ENCODE data around the gene PDLIM5.
"Not testable (repeated sequence)": the region's sequence is repeated elsewhere in the genome, so short reads cannot be mapped to it uniquely, and the experiment has no call there.

The PDLIM5 gene, protein sequence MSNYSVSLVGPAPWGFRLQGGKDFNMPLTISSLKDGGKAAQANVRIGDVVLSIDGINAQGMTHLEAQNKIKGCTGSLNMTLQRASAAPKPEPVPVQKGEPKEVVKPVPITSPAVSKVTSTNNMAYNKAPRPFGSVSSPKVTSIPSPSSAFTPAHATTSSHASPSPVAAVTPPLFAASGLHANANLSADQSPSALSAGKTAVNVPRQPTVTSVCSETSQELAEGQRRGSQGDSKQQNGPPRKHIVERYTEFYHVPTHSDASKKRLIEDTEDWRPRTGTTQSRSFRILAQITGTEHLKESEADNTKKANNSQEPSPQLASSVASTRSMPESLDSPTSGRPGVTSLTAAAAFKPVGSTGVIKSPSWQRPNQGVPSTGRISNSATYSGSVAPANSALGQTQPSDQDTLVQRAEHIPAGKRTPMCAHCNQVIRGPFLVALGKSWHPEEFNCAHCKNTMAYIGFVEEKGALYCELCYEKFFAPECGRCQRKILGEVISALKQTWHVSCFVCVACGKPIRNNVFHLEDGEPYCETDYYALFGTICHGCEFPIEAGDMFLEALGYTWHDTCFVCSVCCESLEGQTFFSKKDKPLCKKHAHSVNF

DNA sequence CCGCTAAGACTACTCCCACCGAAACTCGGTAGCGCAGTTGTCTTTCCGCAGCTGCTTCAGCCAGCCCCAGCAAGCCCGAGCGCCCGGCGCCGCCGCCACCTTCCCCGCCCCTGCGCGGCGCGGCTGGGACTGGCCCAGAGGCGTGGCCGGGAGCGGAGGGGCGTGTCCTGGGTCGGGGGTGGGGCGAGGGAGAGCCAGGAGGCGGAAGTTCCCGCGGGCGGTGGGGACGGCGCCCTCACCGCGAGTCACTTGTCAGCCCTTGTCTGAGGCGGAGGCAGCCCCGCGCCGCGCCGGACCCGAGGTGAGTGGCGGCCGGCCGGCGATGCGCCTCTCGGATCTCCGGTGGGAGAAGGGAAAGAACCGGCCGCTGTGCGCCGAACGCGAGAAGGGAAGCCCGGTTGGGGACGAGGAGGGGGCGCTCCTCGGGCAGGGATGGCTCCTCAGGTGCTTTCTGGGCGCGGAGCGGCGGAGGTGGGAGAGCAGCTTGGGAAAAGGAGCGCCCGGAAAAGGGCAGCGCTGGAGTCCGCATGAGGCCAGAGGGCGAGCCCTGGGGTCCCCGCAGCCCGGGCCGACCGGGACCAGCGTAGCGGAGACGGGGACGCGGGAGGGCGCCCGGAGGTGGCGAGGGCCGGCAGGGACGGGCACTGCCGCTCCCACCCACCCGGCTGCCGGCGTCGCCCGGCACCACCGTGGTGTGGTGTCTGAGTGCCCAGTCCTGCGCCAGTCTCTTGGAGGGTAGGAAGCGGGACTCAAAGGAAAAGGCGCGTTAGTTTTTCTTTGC lies at the start of gene PDLIM5:
Gene PDLIM5, plus strand, starts transcription at position 248 of the 781 bp plus-strand sequence. CDS start 3,347 bp downstream, outside the sequence.
- DNase-seq: peak; percentile 82 to 87 (median 84)

DNA sequence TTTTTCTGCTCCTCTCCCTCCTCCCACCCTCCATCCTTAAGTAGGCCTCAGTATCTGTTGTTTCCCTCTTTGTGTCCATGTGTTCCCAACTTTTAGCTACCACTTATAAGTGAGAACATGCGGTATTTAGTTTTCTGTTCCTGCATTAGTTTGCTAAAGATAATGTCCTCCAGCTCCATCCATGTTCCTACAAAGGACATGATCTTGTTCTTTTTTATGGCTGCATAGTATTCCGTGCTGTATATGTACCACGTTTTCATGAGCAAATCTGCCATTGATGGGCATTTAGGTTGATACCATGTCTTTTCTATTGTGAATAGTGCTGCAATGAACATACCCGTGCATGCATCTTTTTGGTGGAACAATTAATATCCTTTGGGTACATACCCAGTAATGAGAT lies 49.3 kb upstream of the PDLIM5 start:
- DNase-seq: not testable (repeated sequence)

DNA sequence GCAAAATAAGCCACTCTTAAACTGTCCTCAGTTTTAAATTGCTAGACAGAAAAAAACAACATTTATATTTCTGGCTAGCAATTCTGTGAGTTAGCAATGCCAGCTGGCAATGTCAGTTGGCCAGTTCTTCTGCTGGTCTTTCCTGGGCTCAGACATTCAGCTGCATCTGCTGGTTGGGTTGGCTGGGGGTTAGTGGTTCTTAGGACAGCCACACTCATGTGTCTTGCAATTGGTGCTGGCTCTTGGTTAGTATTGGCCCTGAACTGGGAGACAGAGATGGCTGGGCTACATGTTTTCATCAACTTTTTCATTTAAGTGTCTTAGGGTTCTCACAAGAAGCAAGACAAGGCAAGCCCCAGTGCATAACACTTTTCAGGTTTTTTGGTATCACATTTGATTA lies 48.0 kb upstream of the PDLIM5 start:
- no peak for DNase-seq

DNA sequence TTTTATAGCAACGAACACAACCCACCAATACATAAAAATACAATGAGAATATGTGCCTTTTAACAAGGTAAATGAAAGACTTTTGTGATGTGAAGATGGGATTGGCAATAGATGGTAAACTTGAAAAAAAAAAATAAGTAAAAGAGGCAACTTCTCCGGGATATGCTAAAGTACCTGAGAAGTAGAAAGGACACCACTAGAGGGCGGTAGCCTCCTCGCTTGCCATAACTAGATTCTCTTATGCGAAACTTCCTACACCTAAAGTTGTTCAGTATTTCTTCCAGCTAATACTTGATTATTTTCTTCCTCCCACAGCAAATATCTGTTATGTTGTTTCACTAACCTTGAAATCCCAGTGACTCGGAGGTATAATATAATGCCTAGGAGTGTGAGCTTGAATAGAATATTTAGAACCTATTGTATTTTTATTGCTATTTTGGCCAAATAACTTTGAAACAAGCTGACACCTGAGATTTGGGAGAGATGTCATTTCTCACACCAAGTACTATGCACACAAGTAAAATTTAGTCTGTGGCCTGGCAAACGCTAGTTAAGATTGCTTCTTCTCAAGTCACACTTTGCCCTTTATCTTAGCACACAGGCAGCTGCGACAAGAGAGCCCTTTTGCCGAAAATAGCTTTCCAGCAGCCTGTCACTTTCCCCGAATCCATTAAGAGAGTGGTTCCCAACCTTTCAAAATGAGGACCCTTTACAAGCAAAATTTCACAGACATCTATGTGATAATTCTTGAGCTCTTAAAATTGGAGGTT lies 44.9 kb upstream of the PDLIM5 start:
- DNase-seq: peak in 3 of 4 experiments; percentile 3 to 11 (median 6)

DNA sequence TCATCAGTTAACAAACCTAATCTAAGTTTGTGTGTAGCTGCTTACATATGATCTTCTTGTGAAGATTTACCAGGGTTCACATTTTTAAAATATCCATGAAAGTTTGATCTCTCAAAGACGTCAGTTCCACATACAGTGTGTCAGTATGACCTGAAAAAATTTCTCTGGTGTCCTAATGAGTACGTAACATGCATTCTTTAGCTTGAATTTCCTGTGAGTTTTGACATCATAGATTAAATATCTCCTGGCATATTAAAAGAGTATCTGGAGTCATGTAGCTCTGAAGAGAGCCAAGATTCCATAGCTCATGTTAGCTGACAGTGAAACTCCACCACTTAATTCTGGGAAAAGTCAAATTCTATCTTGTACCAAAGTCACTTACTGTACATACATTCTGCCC lies 43.9 kb upstream of the PDLIM5 start:
- DNase-seq: no peak

DNA sequence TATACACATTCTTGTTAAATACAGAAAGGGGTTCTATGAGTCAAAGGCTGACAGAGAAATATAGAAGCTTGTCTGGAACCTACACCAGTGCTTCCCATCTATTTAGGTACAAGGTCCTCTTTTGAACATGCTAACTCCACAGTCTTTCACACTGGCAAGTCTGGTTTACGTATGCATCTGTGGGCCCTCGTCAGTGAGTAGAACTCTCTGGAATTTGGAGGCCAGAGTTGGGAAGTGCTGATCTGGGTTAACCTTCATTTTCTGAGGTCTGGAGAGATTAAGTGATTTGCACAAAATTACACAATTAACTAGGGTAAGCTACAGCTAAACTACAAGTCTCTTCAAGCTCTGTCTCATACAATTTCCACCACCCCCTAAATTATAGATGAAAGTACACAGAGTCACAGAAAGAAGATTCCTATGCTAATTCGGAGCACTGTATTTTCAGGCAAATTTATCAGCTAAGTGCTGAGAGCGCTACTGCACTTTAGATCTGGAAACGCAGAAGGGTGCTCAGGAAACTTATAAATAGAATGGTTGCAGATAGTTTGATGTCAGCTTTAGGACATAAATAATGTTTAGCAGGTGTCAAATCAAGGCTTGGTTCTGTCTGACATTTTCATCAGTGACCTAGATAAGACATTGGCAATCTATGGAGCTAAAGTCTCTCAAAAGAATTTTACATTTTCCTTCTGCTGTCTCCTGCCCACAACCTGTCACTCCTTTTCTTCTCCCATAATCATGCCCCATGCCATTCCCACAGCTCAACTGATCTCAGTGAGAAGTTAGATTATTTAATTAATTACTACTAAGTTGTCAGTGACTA lies 43.0 kb upstream of the PDLIM5 start:
- DNase-seq: no peak

DNA sequence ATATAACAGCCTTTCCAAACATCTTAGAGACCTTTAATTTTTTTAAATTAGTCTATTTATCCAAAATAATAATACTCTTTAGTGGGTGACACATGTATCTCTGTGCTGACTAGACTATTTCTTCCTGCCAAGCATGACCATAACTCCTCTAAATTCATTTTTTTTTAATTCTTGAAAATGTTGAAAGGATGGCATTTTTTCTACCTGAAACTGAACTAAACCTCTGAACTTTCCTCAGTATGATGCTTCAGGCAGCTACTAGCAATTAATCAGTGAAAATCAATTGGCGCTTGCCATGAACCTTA lies 42.4 kb upstream of the PDLIM5 start:
- DNase-seq: no peak

DNA sequence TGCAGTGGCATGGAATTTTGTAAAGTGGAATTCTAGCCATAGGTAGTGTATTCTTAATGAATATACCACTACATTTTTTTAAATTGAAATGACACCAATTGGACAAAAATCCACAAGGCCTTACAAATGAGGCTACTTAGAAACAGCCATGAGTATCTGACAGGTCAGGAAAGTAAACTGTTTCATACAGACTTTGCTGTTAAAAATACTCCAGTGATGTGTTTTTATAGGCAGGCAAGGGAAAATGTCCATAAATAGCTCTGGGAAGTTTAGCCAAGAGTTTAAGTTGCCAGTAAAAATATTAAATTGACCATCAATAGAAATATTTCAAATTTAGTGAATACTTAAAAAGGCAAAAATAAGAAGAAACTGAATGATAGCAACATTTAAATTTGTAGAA lies 41.8 kb upstream of the PDLIM5 start:
- no peak for DNase-seq

DNA sequence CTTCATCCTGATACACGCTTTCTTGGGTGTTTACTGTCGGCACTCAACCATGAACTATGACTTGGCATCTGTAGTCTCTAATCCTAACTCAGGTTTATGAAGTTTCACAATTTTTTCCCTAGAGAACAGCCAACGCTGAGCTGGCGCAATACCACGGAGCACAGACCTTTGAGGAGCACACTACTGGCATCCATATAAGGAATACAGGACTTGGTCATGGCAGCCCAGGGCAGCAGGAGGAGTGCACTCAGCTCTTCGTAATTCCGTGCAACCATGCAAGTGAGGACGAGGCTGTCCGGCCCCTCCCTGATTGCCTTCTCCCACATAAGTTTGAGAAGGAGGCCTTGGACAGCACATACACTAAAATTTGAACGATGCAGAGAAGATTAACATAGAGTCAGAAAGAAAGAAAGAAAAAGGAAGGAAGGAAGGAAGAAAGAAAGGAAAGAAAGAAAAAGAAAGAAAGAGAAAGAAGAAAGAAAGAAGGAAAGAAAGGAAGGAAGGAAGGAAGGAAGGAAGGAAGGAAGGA lies 41.0 kb upstream of the PDLIM5 start:
- no peak for DNase-seq

DNA sequence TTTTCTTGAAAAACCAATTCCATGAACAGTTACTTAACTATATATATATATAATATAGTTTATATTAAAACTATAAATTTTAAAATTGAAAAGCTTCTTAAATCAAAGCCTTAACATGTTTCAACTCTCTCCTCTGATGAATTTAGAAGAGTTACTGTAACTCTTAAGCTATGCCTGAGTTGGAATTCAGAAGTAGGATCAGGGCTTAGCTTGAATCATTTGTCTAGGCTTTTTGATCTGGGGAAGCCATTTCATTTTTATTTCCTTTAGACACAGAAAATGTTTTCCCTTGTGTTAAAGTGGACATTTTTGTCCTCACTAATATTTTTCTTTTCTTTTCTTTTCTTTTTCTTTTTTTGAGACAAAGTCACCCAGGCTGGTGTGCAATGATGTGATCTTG lies 40.4 kb upstream of the PDLIM5 start:
- DNase-seq: no peak

DNA sequence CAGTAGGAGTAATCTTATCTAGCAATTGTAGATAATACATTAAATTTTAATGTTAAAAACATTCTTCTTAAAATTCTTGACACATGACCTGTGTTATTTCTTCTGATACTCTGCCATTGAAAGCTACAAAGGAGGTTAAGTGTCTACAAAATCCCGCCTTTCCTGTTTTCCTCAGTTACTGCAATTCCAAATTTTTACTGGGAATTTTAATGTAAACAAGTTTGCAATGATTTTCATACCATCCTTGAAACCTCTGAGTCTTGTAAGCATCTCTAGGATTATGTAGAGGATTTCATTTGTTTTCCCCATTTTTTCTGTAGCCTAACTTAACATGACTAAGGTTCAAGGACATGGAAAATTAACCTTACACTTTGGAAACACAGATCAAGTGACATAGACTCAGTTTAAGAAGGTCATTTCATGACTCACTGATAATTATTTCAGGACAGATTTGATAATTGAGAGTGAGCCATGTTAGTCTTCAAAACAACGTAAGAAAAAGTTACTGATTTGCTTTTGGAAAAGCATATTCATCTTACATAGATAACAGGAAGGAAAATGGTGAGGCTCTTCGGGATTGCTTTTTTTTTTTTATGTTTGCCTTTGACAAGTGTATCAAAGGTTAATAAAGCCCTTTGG lies 39.6 kb upstream of the PDLIM5 start:
- DNase-seq: no peak

DNA sequence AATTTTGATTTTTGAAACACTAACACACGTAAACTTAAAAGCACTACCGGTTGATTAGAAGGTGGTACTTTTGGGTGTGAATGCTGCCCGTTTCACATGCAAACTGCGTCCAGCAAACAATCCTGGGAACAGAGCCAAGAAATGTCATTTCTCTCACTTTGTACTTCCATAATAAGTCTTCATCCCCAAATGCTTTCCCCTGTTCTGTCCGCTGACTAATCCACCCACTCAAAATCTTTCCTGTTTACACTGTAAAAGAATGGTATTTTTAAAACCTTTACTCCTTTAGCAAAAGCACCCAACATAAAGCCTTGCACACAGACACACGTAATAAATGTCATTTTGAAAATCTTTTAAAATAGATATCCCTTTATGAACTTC lies 39.1 kb upstream of the PDLIM5 start:
- no peak for DNase-seq

DNA sequence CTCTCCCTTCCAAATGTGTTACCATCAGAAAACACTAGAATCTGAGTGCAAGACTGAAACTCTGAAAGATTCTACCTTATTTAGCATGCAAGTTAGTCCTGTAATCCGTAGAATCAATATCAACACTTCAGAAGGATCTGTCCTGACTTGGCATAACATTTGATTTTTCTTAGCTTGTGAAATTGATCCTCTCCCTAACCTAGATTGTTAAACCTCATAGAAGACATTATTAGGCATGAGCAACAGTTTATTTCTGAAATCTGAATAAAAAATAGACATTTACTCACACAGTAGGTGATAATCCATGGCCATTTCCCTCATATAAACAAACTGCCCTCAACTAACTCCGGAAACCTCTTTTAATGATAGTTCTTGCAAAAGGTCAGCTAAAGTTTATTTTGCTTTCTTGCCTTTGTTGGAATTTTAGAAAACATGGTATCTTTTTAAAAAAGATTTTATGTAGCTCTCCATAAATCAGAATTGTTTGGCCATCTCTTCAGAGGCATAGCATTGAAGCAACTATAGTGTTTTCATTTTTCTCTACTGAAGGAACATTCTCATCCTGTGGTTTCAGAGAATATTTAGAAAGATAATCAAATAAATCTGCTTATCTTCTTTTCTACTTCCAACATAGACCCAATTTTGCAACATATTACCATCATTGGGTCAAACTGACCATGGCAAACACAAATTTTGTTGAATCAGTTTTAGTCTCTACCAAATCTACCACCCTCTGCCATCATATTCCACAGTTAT lies 38.5 kb upstream of the PDLIM5 start:
- no peak for DNase-seq

DNA sequence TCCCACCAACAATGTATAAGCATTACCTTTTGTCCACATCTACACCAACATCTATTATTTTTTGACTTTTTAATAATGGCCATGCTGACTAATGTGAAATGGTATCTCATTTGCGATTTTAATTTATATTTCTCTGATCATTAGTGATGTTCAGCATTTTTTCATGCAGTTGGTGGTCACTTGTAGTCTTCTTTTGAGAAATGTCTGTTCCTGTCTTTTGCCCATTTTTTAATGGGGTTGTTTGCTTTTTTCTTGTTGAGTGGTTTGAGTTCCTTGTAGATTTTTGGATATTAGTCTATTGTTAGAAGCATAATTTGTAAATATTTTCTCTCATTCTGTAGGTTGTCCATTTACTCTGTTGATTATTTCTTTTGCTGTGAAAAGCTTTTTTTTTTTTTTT lies 36.8 kb upstream of the PDLIM5 start:
- no peak for DNase-seq

DNA sequence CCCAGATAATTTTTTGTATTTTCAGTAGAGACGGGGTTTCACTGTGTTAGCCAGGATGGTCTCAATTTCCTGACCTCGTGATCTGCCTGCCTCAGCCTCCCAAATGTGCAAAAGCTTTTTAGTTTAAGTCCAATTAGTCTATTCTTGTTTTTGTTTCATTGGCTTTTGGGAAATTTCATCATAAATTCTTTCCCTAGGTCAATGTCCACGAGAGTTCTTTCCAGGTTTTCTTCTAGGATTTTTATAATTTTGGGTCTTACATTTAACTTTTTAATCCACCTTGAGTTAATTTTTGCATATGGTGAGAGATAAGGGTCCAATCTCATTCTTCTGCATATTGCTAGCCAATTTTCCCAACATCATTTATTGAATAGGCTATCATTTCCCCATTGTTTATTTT lies 36.3 kb upstream of the PDLIM5 start:
- no peak for DNase-seq

DNA sequence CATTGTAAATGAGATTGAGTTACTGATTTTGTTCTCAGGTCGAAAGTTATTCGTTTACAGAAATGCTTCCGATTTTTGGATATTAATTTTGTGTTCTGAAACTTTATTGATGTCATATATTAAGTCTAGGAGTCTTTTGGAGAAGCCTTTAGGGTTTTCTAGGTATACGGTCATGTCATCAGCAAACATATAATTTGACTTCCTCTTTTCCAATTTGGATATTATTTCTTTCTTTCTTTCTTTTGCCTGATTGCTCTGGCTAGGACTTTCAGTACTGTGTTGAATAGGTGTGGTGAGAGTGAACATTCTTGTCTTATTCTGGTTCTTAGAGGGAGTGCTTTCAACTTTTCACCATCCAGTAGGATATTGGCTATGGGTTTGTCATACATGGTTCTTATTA lies 35.4 kb upstream of the PDLIM5 start:
- DNase-seq: no peak

DNA sequence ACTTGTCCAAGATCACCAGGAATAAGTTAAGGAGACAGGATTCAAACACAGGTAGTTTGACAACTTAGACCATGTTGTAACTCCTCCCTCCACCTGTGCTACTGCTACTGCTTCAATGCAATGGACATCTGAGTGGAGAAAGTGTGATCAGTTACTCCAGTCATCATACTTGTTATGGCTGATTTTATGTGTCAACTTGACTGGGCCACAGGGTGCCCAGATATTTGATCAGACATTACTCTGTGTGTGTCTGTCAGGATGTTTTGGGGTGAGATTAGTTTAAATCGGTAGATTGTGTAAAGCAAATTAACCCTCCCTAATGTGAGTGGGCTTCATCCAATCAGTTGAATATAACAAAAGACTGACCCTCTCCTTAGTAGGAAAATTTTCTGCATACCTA lies 34.8 kb upstream of the PDLIM5 start:
- no peak for DNase-seq

DNA sequence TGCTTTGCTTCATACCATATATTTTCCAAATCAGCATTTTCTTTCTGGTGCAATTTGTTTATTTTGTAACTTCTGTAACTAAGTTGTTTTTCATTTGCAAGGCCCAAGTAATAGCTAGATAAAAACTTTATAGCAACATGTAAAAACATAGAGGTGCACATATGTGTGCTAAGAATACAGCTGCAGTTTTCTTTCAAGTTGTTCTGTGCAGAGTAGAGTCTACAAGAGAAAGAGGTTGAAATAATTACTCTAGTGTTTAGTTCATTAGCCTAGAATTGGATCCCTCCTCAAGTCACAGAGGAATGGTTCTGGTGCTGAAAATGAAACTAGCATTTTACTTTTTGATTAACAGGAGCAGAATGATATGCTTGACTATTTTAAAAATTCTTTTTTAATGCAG lies 32.2 kb upstream of the PDLIM5 start:
- no peak for DNase-seq

DNA sequence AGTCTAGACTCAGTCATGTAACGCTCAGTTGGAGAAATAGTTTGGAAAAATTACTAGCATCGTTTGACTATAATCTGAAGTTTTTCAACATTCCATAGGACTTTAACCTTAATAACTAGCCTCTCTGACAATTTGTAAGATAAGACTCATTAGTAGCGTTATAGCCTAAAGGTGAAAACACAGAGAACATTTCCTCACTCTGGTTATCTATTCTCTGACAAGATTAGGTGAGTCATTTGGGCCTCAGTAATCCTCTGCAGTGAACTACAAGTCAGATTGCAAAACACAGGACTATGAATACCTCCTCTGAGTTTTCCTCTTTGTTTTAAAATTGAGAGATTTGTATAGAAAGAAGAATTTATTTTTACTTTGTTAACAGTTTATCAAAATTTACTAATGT lies 31.8 kb upstream of the PDLIM5 start:
- no peak for DNase-seq

DNA sequence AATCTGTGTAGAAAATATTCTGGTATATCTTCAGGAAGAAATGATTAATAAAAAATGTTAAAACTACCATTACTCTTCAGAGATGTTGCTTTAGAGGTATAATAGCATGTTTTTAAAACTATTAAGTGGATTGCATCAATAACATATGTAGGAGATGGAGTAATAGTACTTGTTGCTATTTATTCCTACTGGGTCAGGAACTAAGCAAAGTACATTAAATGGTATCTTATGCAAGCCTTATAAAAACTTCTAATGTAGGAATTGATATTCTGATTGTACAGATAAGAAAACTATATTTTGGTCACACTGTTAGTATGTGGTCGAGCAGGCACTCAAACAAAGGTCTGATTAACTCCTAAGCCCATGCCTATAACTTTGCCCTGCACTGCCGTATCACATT lies 31.4 kb upstream of the PDLIM5 start:
- no peak for DNase-seq

DNA sequence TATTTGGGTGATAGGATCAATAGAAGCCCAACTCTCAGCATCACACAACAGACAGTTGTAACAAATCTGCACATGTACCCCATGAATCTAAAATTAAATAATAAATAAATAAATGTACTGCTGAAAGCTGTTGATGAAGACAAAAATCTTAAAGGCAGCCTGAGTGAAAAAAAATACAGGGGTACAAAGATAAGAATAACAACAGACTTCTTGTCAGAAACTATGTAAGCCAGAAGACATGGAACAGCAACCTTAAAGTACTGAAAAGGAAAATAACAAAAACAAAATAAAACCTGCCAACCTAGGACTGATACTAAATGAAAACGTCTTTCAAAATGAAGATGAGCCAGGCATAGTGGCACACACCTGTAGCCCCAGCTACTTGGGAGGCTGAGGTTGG lies 25.0 kb upstream of the PDLIM5 start:
- no peak for DNase-seq
